Ascending aorta (tissue), 2 donors: Measurements from ENCODE around the gene AMH. TPM values are rescaled to one million over a fixed set of nuclear protein-coding genes. Genes with fewer than 3 reads are reported as not detected.

Source experiments
- DNase-seq, 2 donors: peaks; one replicate each; pipeline ENCODE4 v3.0.0-alpha.2; 2019; ENCODE audit warnings: low spot score in 2 of 2
- H3K27ac ChIP-seq, 2 donors: fragments of 200-600 bp; sonication (generic); one replicate each; pipeline ENCODE4 v1.5.1; 2016 to 2017; ENCODE audit warnings: mild to moderate bottlenecking in 1 of 2
- H3K27me3 ChIP-seq: fragments of 200-600 bp; sonication (generic); one replicate; pipeline ENCODE4 v1.5.1; 2017
- H3K36me3 ChIP-seq, 2 donors: fragments of 200-600 bp; sonication (generic); one replicate each; pipeline ENCODE4 v1.5.1; 2016
- H3K4me1 ChIP-seq, 2 donors: fragments of 200-600 bp; sonication (generic); one replicate each; pipeline ENCODE4 v1.5.1; 2016 to 2017; ENCODE audit warnings: mild to moderate bottlenecking in 1 of 2
- H3K4me3 ChIP-seq, 2 donors: fragments of 200-600 bp; sonication (generic); one replicate each; pipeline ENCODE4 v1.5.1; 2016 to 2017; ENCODE audit warnings: mild to moderate bottlenecking in 1 of 2
- H3K9me3 ChIP-seq, 2 donors: fragments of 200-600 bp; sonication (generic); one replicate each; pipeline ENCODE4 v1.5.1; 2016
- intact Hi-C: fragments of 100-400 bp; cut with DNase I; formaldehyde crosslinking; loops from one replicate; pipeline ENCODE4 v1.15.1; 2023
- total RNA-seq: library from RNA; depleted of rRNA; stranded (reverse); fragments of >200 nt; gene quantifications from one replicate; pipeline ENCODE4 v1.1.0, GENCODE V29; 2016
- TF ChIP-seq, protein P1 (sequence below), 3 experiments: fragments of 200-600 bp in 2 of 3; fragments of 450-650 bp in 1 of 3; sonication (generic) in 2 of 3; IDR thresholded peaks; one replicate each; pipeline ENCODE4 v1.5.1; 2016 to 2019; ENCODE audit warnings: antibody characterized with exemption in 3 of 3, mild to moderate bottlenecking in 1 of 3, moderate library complexity in 1 of 3

The AMH gene
- total RNA-seq, 1 donor from 2014 or later = not detected

DNA sequence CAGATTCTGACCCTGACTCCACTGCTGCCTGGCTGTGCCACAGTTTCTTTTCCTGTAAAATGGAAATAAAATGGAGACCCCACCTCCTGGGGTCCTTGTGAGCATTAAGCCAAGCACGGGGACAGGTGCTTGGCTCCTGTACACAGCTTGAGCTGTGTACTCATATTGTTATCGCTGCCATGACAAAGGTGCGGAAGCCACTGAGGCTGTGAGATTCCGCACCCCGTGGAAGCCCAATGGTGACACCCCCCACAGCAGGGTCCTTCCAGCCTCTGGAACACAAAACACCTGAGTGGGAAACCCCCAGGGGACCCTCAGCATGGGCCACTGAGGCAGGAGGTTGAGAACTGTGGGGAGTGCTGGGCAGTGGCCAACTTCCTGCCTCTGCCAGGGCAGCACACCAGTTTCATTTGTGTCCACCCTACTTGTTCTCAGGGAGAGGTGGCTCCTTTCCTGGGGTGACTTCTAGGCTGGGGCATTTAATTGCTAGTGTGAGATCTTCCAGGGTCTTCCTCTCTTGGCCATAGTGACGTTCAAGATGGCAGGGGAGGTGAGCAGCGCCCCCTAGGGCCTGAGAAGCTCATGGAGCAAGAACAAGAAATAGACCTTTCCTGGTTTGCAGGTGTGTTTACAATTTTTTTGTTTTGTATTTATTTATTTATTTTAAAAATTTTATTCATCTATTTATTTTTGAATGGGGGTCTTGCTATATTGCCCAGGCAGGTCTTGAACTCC is 12.5 kb downstream of the AMH start:
- Histone ChIP-seq H3K27ac (no peak overlapping the region), H3K4me3 (no peak overlapping the region), H3K9me3 (no peaks in the 10 kb centered on the region), H3K27me3 (no peaks in the 10 kb centered on the region), H3K36me3 (no peaks in the 10 kb centered on the region), H3K4me1 (peaks cover 0 to 4% of the 10 kb centered on the region in 2 donors)
- intact Hi-C loops = no loop called here
- no peak for DNase-seq
- TF ChIP-seq, protein P1, sequence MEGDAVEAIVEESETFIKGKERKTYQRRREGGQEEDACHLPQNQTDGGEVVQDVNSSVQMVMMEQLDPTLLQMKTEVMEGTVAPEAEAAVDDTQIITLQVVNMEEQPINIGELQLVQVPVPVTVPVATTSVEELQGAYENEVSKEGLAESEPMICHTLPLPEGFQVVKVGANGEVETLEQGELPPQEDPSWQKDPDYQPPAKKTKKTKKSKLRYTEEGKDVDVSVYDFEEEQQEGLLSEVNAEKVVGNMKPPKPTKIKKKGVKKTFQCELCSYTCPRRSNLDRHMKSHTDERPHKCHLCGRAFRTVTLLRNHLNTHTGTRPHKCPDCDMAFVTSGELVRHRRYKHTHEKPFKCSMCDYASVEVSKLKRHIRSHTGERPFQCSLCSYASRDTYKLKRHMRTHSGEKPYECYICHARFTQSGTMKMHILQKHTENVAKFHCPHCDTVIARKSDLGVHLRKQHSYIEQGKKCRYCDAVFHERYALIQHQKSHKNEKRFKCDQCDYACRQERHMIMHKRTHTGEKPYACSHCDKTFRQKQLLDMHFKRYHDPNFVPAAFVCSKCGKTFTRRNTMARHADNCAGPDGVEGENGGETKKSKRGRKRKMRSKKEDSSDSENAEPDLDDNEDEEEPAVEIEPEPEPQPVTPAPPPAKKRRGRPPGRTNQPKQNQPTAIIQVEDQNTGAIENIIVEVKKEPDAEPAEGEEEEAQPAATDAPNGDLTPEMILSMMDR (IDR thresholded peaks at IDR 0.05) = peak in 1 of 3 experiments; percentile 48

DNA sequence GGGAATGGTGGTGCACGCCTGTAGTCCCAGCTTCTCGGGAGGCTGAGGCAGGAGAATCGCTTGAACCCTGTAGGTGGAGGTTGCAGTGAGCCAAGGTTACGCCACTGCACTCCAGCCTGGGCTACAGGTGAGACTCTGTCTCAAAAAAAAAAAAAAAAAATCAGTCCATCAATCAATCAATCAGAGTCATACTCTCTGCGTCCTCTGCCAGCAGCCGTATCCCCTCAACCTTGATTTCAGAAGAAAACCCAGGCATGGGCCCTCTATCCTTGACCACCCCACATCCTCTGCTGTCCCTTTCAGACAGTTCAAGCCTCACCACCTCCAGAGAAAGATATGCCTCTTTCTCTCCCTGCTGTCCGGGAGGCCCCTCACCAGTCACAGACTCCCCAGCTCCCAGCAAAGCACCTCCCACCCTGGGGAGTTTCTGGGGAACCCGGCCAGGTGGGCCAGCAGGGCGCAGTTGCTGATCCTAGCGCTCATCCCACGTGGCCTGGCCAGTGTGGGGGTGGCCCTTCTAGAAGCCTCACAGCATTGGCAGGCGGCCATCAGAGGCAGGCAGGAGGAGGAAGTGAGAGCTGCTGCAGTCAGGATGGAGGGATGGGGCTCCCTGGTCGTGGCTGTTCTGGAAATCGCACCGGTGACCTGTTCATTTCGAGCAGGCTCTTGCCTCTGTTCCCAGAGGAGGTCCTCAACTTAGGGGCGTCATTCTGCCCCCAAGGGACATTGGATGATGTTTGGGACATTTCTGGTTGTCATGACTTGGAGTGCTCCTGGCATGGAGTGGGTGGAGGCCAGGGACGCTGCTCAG is 17.3 kb downstream of the AMH start:
- peak; percentile 70 to 91 for DNase-seq
- H3K27me3 ChIP-seq = no peaks in the 10 kb centered on the region
- peak overlapping the region; percentile 35 to 57 for H3K27ac ChIP-seq
- intact Hi-C loops = loop anchor here (5.0 kb wide), 2 partner anchors 99 to 371 kb away; no protein-coding TSS in a partner anchor
- H3K4me1 ChIP-seq = peaks cover 4 to 16% of the 10 kb centered on the region in 2 donors
- peaks cover 1 to 2% of the 10 kb centered on the region in 2 donors for H3K36me3 ChIP-seq
- H3K4me3 ChIP-seq = peak overlapping the region in 1 of 2 donors; percentile 7
- TF ChIP-seq, protein P1 (IDR thresholded peaks at IDR 0.05) = no peak
- no peaks in the 10 kb centered on the region for H3K9me3 ChIP-seq

DNA sequence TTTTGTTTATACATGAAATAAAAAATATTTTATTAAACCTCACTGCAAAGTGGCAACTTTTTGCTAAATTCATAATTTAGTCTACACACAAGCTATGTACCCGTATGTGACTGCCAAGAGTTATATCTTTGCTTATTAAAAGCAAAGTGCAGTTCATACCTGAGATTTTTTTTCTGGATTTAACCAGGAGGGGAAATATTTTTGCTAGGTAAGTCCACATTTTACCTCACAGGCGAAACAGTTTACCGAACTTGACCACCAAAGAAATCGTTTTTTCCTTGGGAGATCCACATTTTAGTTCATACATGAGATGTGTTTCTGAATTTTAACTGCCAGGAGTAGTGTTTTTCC is 19.3 kb downstream of the AMH start:
- H3K4me3 ChIP-seq = peak overlapping the region; percentile 95 to 96
- TF ChIP-seq, protein P1 (IDR thresholded peaks at IDR 0.05) = no peak
- intact Hi-C loops = loop anchor here (5.0 kb wide), 2 partner anchors 101 to 369 kb away; no protein-coding TSS in a partner anchor
- peak overlapping the region in 1 of 2 donors; percentile 99 for H3K27ac ChIP-seq
- peaks cover 16 to 35% of the 10 kb centered on the region in 2 donors for H3K4me1 ChIP-seq
- H3K36me3 ChIP-seq = peaks cover 19 to 20% of the 10 kb centered on the region in 2 donors
- no peaks in the 10 kb centered on the region for H3K9me3 ChIP-seq
- H3K27me3 ChIP-seq = no peaks in the 10 kb centered on the region
- no peak for DNase-seq

DNA sequence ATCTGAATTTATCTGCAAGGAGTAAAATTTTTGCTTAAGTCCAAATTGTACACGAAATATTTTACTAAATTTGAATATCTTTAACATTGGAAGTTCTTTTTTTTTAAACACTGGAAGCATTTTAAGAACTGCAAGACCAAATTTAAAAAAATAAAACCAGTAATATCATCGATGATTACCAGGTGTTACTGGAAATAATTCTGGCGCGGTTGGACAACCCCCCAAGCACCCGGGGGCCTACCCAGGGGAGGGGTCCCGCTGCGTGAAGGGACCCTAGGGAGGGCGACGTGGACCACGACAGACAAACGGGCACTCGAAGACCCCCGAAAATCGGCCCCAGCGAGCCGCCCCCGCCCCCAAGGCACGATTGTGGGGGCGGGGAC is 19.7 kb downstream of the AMH start:
- TF ChIP-seq, protein P1 (IDR thresholded peaks at IDR 0.05) = no peak
- peak overlapping the region; percentile 22 to 99 for H3K27ac ChIP-seq
- H3K4me1 ChIP-seq = peaks cover 17 to 37% of the 10 kb centered on the region in 2 donors
- peak overlapping the region; percentile 95 to 96 for H3K4me3 ChIP-seq
- peak in 1 of 2 donors; percentile 69 for DNase-seq
- H3K27me3 ChIP-seq = no peaks in the 10 kb centered on the region
- no peaks in the 10 kb centered on the region for H3K9me3 ChIP-seq
- intact Hi-C loops = loop anchor here (1.0 to 5.0 kb wide), 5 partner anchors 33 to 368 kb away; partner anchors contain the start of genes AP3D1, IZUMO4, MOB3A and PLEKHJ1
- H3K36me3 ChIP-seq = peaks cover 19 to 20% of the 10 kb centered on the region in 2 donors

DNA sequence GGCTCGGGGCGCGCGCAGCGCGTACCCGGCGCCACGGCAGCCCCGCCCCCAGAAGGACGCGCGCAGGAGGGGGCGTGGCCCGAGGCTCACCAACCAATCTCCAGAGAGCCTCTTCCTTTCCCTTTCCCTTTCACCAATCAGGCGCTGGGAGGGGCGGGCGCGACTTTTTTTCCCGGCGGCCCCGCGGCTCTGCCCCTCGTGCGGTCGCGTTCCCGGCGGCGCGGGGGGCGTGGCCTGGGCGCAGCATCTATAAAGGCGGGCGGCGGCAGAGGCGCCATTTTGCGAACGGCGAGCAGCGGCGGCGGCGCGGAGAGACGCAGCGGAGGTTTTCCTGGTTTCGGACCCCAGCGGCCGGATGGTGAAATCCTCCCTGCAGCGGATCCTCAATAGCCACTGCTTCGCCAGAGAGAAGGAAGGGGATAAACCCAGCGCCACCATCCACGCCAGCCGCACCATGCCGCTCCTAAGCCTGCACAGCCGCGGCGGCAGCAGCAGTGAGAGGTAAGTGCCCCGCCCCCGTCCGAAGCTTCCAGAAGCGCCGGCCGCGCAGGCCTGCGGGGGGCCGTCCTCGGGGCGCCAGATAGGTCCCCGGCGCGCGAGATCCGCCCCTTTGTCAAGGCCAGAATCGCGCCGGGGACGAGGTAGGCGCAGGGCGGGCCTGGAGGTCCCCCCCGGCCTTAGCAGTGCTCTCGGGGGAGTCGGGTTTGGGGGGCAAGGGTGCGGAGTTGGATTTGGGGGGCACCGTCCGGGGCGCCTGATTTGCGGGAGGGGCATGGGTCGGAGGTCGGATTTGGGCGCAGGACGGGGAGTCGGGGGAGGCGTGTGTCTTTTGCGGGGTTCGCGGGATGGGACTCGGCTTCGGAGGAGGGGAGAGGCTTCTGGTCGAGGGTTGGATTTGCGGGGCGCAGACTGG is 20.4 kb downstream of the AMH start:
- Histone ChIP-seq H3K27me3 (no peaks in the 10 kb centered on the region), H3K27ac (peak overlapping the region; percentile 99 to 100), H3K9me3 (no peaks in the 10 kb centered on the region), H3K4me3 (peak overlapping the region; percentile 95 to 96), H3K36me3 (peaks cover 19 to 20% of the 10 kb centered on the region in 2 donors), H3K4me1 (peaks cover 17 to 42% of the 10 kb centered on the region in 2 donors)
- peak; percentile 91 to 99 for DNase-seq
- TF ChIP-seq, protein P1 (IDR thresholded peaks at IDR 0.05) = peak in 1 of 3 experiments; percentile 51
- intact Hi-C loops = loop anchor here (1.0 to 5.0 kb wide), 6 partner anchors 33 to 368 kb away; partner anchors contain the start of genes AP3D1, IZUMO4, LSM7 and MOB3A
